ENCODE data around the gene SPRR4. TPM values are rescaled to one million over a fixed set of nuclear protein-coding genes. Genes with fewer than 3 reads are reported as not detected.

SPRR4 gene
- total RNA-seq, 1 donor from 2014 or later, result not detected

DNA sequence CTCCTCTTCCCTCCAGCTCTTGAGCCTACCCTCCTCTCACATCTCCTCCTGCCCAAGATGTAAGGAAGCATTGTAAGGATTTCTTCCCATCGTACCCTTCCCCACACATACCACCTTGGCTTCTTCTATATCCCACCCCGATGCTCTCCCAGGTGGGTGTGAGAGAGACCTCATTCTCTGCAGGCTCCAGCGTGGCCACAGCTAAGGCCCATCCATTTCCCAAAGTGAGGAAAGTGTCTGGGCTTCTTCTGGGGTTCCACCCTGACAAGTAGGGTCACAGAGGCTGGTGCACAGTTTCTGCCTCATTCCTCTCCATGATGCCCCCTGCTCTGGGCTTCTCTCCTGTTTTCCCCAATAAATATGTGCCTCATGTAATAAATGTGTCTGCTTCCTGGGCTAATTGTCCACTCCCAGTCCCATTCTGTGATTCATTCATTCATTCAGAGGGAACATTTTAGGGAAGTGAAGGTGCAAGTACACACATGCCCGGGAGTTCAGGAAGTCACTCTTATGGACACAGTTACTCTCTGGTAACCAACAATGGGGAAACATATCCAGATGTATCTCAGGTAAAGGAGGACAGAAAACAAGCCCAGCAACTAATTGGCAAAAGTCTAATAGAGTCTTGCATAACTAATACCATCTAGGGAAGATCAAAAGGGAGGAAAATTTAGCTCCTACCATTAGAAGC, 1.9 kb downstream of the SPRR4 start:
- DNase-seq, result no peak
- TF ChIP-seq, protein P1, sequence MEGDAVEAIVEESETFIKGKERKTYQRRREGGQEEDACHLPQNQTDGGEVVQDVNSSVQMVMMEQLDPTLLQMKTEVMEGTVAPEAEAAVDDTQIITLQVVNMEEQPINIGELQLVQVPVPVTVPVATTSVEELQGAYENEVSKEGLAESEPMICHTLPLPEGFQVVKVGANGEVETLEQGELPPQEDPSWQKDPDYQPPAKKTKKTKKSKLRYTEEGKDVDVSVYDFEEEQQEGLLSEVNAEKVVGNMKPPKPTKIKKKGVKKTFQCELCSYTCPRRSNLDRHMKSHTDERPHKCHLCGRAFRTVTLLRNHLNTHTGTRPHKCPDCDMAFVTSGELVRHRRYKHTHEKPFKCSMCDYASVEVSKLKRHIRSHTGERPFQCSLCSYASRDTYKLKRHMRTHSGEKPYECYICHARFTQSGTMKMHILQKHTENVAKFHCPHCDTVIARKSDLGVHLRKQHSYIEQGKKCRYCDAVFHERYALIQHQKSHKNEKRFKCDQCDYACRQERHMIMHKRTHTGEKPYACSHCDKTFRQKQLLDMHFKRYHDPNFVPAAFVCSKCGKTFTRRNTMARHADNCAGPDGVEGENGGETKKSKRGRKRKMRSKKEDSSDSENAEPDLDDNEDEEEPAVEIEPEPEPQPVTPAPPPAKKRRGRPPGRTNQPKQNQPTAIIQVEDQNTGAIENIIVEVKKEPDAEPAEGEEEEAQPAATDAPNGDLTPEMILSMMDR (IDR thresholded peaks at IDR 0.05; ENCODE audit: borderline replicate concordance), result no peak
- Histone ChIP-seq H3K4me1 (no peaks in the 10 kb centered on the region), H3K27me3 (ENCODE audit: low read depth) (peaks cover 5% of the 10 kb centered on the region), H3K4me3 (no peak overlapping the region), H3K27ac (replicated peaks) (no peak overlapping the region), H3K9me3 (replicated peaks) (no peaks in the 10 kb centered on the region), H3K36me3 (no peaks in the 10 kb centered on the region)
- intact Hi-C loops (cut with micrococcal nuclease), result no loop called here

DNA sequence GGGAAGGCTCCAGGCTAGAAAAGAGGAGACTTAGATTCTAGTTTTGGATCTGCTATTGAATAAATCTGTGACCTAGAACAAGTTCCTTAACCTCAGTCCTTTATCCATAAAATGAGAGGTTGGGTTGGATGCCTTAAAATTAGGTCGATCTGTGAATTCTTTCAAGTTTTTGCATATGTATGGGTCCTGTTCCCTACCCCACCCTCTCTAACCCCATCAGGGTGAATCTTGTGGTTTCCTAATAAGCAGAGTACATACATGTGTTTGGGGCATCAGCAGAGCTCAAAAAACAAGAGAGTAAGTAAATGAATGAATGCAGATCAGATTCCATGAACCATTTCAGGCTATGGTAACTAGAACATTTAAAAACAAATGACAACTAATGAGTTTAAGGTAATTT, 6.2 kb downstream of the SPRR4 start:
- TF ChIP-seq, protein P1 (IDR thresholded peaks at IDR 0.05; ENCODE audit: borderline replicate concordance), result no peak
- no peak overlapping the region for H3K27ac ChIP-seq (replicated peaks)
- intact Hi-C loops (cut with micrococcal nuclease), result no loop called here
- no peaks in the 10 kb centered on the region for H3K36me3 ChIP-seq
- H3K4me1 ChIP-seq, result no peaks in the 10 kb centered on the region
- H3K27me3 ChIP-seq (ENCODE audit: low read depth), result peaks cover 8% of the 10 kb centered on the region
- DNase-seq, result no peak
- H3K4me3 ChIP-seq, result no peak overlapping the region
- H3K9me3 ChIP-seq (replicated peaks), result no peaks in the 10 kb centered on the region

DNA sequence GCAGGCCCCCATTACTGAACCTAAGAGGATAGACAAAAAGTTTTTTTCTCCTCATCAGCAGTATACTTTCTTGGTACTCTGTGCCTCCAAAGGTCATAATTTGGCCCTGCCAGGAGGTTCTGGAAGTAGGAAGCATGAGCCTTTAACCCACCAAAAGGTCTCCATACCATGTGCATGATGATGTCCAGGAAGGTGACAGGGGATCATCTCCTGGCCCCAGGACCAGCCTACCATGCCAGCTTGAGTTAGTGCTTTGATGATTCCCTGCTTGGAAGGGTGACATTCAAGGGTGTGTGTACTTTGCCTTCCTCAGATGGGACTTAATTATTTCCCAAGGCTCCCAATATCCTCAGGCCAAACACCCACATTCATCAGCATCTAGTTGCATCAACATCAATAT, 7.2 kb downstream of the SPRR4 start:
- Histone ChIP-seq H3K4me3 (no peak overlapping the region), H3K36me3 (no peaks in the 10 kb centered on the region), H3K27ac (replicated peaks) (no peak overlapping the region), H3K27me3 (ENCODE audit: low read depth) (peaks cover 15% of the 10 kb centered on the region), H3K9me3 (replicated peaks) (no peaks in the 10 kb centered on the region), H3K4me1 (no peaks in the 10 kb centered on the region)
- TF ChIP-seq, protein P1 (IDR thresholded peaks at IDR 0.05; ENCODE audit: borderline replicate concordance), result no peak
- intact Hi-C loops (cut with micrococcal nuclease), result no loop called here
- DNase-seq, result no peak

GRCh38 chr1:152980676-152981075, 10.2 kb downstream of the SPRR4 start:
- intact Hi-C loops (cut with micrococcal nuclease), result no loop called here
- TF ChIP-seq, protein P1 (IDR thresholded peaks at IDR 0.05; ENCODE audit: borderline replicate concordance), result no peak

DNA sequence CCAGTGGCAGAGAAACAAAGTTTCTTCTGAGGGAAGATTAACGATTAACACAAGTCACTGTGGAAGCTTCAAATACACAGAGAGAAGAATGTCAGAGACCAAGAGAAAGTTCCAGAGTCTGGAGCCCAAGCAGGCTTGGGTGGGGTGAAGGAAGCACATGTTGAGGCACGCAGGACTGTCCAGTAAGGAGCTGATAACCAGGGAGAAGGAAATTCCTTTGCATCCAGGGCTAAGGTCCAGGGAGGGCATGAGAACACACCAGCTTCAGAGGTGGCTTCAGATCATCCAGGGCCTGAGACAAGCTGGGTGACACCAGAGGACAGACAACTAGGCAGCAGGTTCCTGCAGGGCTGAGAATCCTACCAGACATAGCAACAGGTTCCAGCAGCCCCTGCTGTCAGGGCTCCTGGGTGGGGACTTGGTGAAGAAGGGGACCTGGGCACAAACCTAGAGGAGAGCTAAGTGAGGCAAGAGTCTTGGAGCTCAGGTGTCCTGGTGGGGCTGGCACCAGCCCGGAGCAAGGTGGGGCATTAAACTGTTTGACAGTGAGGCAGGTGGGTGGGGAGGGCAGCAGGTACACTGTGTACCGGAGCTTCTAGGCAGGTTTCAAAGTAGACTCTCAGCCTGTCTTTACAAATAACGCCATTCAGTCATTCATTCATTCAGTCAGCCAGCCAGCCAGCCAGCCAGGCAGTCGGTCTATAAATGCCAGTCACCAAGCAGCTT, 10.9 kb downstream of the SPRR4 start:
- H3K4me1 ChIP-seq, result no peaks in the 10 kb centered on the region
- intact Hi-C loops (cut with micrococcal nuclease), result no loop called here
- TF ChIP-seq, protein P1 (IDR thresholded peaks at IDR 0.05; ENCODE audit: borderline replicate concordance), result no peak
- no peak for DNase-seq
- H3K9me3 ChIP-seq (replicated peaks), result no peaks in the 10 kb centered on the region
- no peak overlapping the region for H3K27ac ChIP-seq (replicated peaks)
- no peak overlapping the region for H3K4me3 ChIP-seq
- no peaks in the 10 kb centered on the region for H3K36me3 ChIP-seq
- H3K27me3 ChIP-seq (ENCODE audit: low read depth), result peaks cover 27% of the 10 kb centered on the region

More at GRCh38 chr1:152980676-152981075, 10.2 kb downstream of the SPRR4 start:
- no peak for DNase-seq
- Histone ChIP-seq H3K27ac (replicated peaks) (no peak overlapping the region), H3K36me3 (no peaks in the 10 kb centered on the region), H3K4me3 (no peak overlapping the region), H3K27me3 (ENCODE audit: low read depth) (peaks cover 27% of the 10 kb centered on the region), H3K4me1 (no peaks in the 10 kb centered on the region), H3K9me3 (replicated peaks) (no peaks in the 10 kb centered on the region)
